ENCODE measurements around the gene E2F2. TPM values are rescaled to one million over a fixed set of nuclear protein-coding genes. Genes with fewer than 3 reads are reported as not detected.

The E2F2 gene
- total and polyA plus RNA-seq, 2 of the 4 experiments (the other 2 are of a cell fraction) = 0.36 to 0.51 TPM

- Histone ChIP-seq H3K56ac (ENCODE audit: extremely low read depth, insufficient read depth, low read length) (no peak overlapping the region), H3K9me3 (ENCODE audit: control insufficient read depth, insufficient read depth, low read length) (no peaks in the 10 kb centered on the region), H2AK5ac (ENCODE audit: low read depth, low read length) (no peak overlapping the region), H3K4ac (ENCODE audit: low read depth, low read length) (no peak overlapping the region), H4K91ac (ENCODE audit: insufficient read depth, low read depth, low read length) (no peak overlapping the region), H2AFZ (replicated peaks; ENCODE audit: low read length, poor library complexity) (no peak overlapping the region), H3K4me1 (ENCODE audit: control insufficient read depth, insufficient read depth, low read length) (peaks cover 9% of the 10 kb centered on the region; the same call in 1 of the 2 replicates), H4K5ac (ENCODE audit: low read depth, low read length) (no peak overlapping the region), H2BK120ac (ENCODE audit: low read depth, low read length) (no peak overlapping the region), H3K9ac (ENCODE audit: low read depth, low read length) (no peak overlapping the region), H2BK20ac (ENCODE audit: low read depth, low read length) (no peak overlapping the region), H3K23ac (ENCODE audit: low read depth, low read length) (no peak overlapping the region), H3K27me3 (ENCODE audit: control insufficient read depth, insufficient read depth, low read length) (no peaks in the 10 kb centered on the region), H3K79me1 (ENCODE audit: low read depth in 1 of 2, low read length in 2 of 2) (peaks cover 0 to 53% of the 10 kb centered on the region in 2 experiments), H2AK9ac (replicated peaks; ENCODE audit: low read depth, low read length, poor library complexity) (no peak overlapping the region), H3K14ac (replicated peaks; ENCODE audit: low read depth, low read length) (no peak overlapping the region), H3K9me1 (ENCODE audit: insufficient read depth, low read length) (peaks cover 11% of the 10 kb centered on the region), H2BK15ac (ENCODE audit: low read depth, low read length) (no peak overlapping the region), H3K27ac (ENCODE audit: insufficient read depth, low read length) (no peak overlapping the region), H4K8ac (ENCODE audit: low read depth in 2 of 2, low read length in 2 of 2) (no peak overlapping the region), H4K20me1 (ENCODE audit: insufficient read depth, low read length) (peaks cover 32% of the 10 kb centered on the region; the same call in 1 of the 2 replicates), H3K4me2 (ENCODE audit: low read depth, low read length) (no peak overlapping the region), H2BK5ac (ENCODE audit: low read depth, low read length, poor library complexity, severe bottlenecking) (no peak overlapping the region), H3K4me3 (ENCODE audit: insufficient read depth, low read depth, low read length) (no peak overlapping the region), H3K18ac (ENCODE audit: low read depth, low read length) (no peak overlapping the region), H3K36me3 (ENCODE audit: control insufficient read depth, insufficient read depth, low read length) (no peaks in the 10 kb centered on the region; the same call in 1 of the 2 replicates)
- ATAC-seq (ENCODE audit: low read depth) (no peak), DNase-seq (no peak)
- no peak for TF ChIP-seq RFX5 (IDR thresholded peaks at IDR 0.05; ENCODE audit: low read depth, low read length)
- no peak for TF ChIP-seq ELK1 (IDR thresholded peaks at IDR 0.05; ENCODE audit: borderline replicate concordance, low read depth, low read length)
- no peak for TF ChIP-seq RAD21 (IDR thresholded peaks at IDR 0.05; ENCODE audit: low read length)
- no TSS peak for BruUV-seq (replicated peaks)
- intact Hi-C loops (cut with micrococcal nuclease) (no loop called here), in situ Hi-C loops (cut with MboI; ENCODE audit: low sequenced_read_pairs) (no loop called here), dilution Hi-C loops (cut with HindIII; ENCODE audit: low sequenced_read_pairs, unreplicated experiment) (no loop called here)
- WGBS, 2 experiments (ENCODE audit: extremely low coverage in 2 of 2, insufficient read length in 1 of 2) = no CpG with 5 or more reads among the region's 3 CpGs
- POLR2A ChIA-PET (ENCODE audit: unreplicated experiment) = no interaction called here
- CTCF ChIA-PET = no interaction called here
Measured at GRCh38 chr1:23466423-23466989, 64.5 kb downstream of the E2F2 start.

All from IMR-90 (cell line).